MCF 10A (cell line): ENCODE measurements around the gene CACNG3. TPM values are rescaled to one million over a fixed set of nuclear protein-coding genes. Genes with fewer than 3 reads are reported as not detected.
"Not testable (repeated sequence)": the region's sequence is repeated elsewhere in the genome, so short reads cannot be mapped to it uniquely, and the experiment has no call there.

Experiments used
- BruUV-seq: library from RNA; stranded (reverse); fragments of 400-500 nt; replicated peaks from 2 replicates; lab custom pipeline; 2021; lab: Mats Ljungman, UMichigan
- CTCF ChIA-PET: fragments of 300-600 bp; sonication (Branson Sonifier 250); formaldehyde crosslinking; extraction: SDS; loops from one replicate; lab custom pipeline; 2021; ENCODE audit warnings: antibody characterized with exemption, inconsistent platforms; lab: Yijun Ruan, JAX
- POLR2A ChIA-PET: fragments of 300-600, 350-650 bp; sonication (Branson Sonifier 250); formaldehyde crosslinking; extraction: SDS; loops from one replicate; lab custom pipeline; 2020; ENCODE audit warnings: antibody characterized with exemption, inconsistent platforms; lab: Yijun Ruan, JAX
- DNase-seq: peaks from one replicate; pipeline ENCODE4 v3.0.0-alpha.2; 2018; ENCODE audit not compliant: unreplicated experiment
- H3K27ac Mint-ChIP-seq: one replicate; pipeline ENCODE4 v1.8.0; 2022; ENCODE audit warnings: mild to moderate bottlenecking, low read depth, mixed read lengths; ENCODE audit not compliant: unreplicated experiment
- H3K27me3 Mint-ChIP-seq: one replicate; pipeline ENCODE4 v1.8.0; 2022; ENCODE audit warnings: mixed read lengths; ENCODE audit not compliant: insufficient read depth, unreplicated experiment
- H3K36me3 Mint-ChIP-seq: one replicate; pipeline ENCODE4 v1.8.0; 2022; ENCODE audit warnings: mild to moderate bottlenecking, moderate library complexity, mixed read lengths; ENCODE audit not compliant: insufficient read depth, unreplicated experiment
- H3K4me1 Mint-ChIP-seq: one replicate; pipeline ENCODE4 v1.8.0; 2022; ENCODE audit warnings: mixed read lengths; ENCODE audit not compliant: insufficient read depth, unreplicated experiment
- H3K4me3 Mint-ChIP-seq: one replicate; pipeline ENCODE4 v1.8.0; 2022; ENCODE audit warnings: mild to moderate bottlenecking, moderate library complexity, mixed read lengths; ENCODE audit not compliant: unreplicated experiment
- H3K9me3 Mint-ChIP-seq: one replicate; pipeline ENCODE4 v1.8.0; 2022; ENCODE audit warnings: mixed read lengths; ENCODE audit not compliant: unreplicated experiment
- CTCF ChIP-seq: fragments of 200-600 bp; IDR thresholded peaks from one replicate; pipeline ENCODE4 v1.8.0; 2022; ENCODE audit warnings: antibody characterized with exemption, mild to moderate bottlenecking; ENCODE audit not compliant: unreplicated experiment
- intact Hi-C: fragments of 100-400 bp; cut with micrococcal nuclease; formaldehyde crosslinking; loops from 2 replicates; pipeline ENCODE4 v1.14.1; 2022
- total RNA-seq: library from RNA; stranded (reverse); gene quantifications from 2 replicates; pipeline ENCODE4 v1.2.3, GENCODE V29; 2022

The CACNG3 gene
- total RNA-seq, 1 experiment from 2014 or later, result not detected

GRCh38 chr16:24332582-24333090 lies 76.5 kb downstream of the CACNG3 start:
- TF ChIP-seq CTCF, result no peak
- Mint-ChIP-seq H3K4me3 (no peak overlapping the region), H3K36me3 (no peaks in the 10 kb centered on the region), H3K27me3 (peaks cover 21% of the 10 kb centered on the region), H3K9me3 (no peaks in the 10 kb centered on the region), H3K4me1 (no peaks in the 10 kb centered on the region), H3K27ac (no peak overlapping the region)
- no TSS peak for BruUV-seq
- no peak for DNase-seq
- intact Hi-C loops, result no loop called here
- POLR2A ChIA-PET, result interaction anchor here (0.6 kb wide), 1 partner anchor 316 kb away, joined by 3 read pairs; no protein-coding TSS in a partner anchor
- CTCF ChIA-PET, result interaction anchor here (0.6 kb wide), 1 partner anchor 135 kb away, joined by 3 read pairs; no protein-coding TSS in a partner anchor

GRCh38 chr16:24336491-24336890 lies 80.4 kb downstream of the CACNG3 start:
- no peak overlapping the region for H3K4me3 Mint-ChIP-seq
- H3K27ac Mint-ChIP-seq, result no peak overlapping the region
- no peak for TF ChIP-seq CTCF
- no peak for DNase-seq
- H3K4me1 Mint-ChIP-seq, result no peaks in the 10 kb centered on the region
- intact Hi-C loops, result no loop called here
- peaks cover 7% of the 10 kb centered on the region for H3K9me3 Mint-ChIP-seq
- POLR2A ChIA-PET, result no interaction called here
- H3K36me3 Mint-ChIP-seq, result no peaks in the 10 kb centered on the region
- CTCF ChIA-PET, result interaction anchor here (0.6 kb wide), 1 partner anchor 10 kb away, joined by 3 read pairs; no protein-coding TSS in a partner anchor
- H3K27me3 Mint-ChIP-seq, result peaks cover 23% of the 10 kb centered on the region
- no TSS peak for BruUV-seq

- Mint-ChIP-seq H3K27me3 (peaks cover 17% of the 10 kb centered on the region), H3K36me3 (no peaks in the 10 kb centered on the region), H3K27ac (no peak overlapping the region), H3K9me3 (peaks cover 7% of the 10 kb centered on the region), H3K4me3 (no peak overlapping the region), H3K4me1 (no peaks in the 10 kb centered on the region)
- no TSS peak for BruUV-seq
- no peak for DNase-seq
- ChIA-PET CTCF (no interaction called here), POLR2A (no interaction called here)
- TF ChIP-seq CTCF, result no peak
- intact Hi-C loops, result no loop called here
Observed at GRCh38 chr16:24337013-24337412, 80.9 kb downstream of the CACNG3 start.

GRCh38 chr16:24343829-24344228 lies 87.7 kb downstream of the CACNG3 start:
- intact Hi-C loops, BruUV-seq, CTCF ChIA-PET, DNase-seq, H3K4me1 Mint-ChIP-seq, POLR2A ChIA-PET, H3K4me3 Mint-ChIP-seq, H3K9me3 Mint-ChIP-seq, H3K27ac Mint-ChIP-seq, H3K36me3 Mint-ChIP-seq: not testable (repeated sequence)
- peaks cover 12% of the 10 kb centered on the region for H3K27me3 Mint-ChIP-seq
